ENCODE data around the gene CREBBP. TPM values are rescaled to one million over a fixed set of nuclear protein-coding genes. Genes with fewer than 3 reads are reported as not detected.

The CREBBP gene
- total RNA-seq, 2 experiments from 2014 or later, result 145 to 152 TPM

DNA sequence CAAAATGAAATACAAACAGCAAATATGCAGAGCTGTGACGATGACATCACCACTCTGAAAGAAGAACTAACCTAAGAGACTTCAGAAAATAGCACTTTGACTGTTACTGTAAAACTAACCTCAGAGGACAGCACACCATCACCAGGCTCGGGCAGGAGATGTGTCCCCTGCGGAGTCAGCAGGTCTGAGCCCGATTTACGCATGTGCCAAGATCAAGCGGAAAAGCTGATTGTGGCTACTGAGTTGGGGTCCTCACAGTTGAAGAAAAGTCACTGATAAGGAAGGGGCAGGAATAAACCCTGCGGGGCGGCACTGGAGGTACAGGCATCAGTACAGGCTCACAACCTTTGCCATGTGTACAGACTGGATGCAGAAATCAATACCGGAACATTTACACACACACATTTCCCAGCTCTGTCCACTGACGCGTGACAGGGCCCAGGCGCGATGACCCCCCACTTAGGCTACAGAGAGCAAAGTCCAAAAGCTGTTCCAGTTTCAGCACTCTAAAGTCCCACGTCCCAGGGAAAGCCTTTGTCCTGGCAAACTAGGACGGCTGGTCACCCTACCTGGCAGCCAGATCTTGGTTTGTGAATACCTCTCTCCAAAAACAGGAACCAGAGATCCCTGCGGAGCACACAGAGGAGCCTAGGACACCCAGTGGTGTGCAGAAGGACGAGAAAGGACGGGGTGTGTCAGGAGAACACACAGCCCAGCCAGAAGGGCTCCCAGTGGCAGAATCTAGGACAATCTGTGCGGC, 184.7 kb downstream of the CREBBP start:
- peaks cover under 1% of the 10 kb centered on the region for H3K4me1 Mint-ChIP-seq (ENCODE audit: low read depth)
- ATAC-seq (ENCODE audit: poor library complexity) (no peak), DNase-seq (no peak)
- peaks cover 19% of the 10 kb centered on the region for H3K4me1 ChIP-seq (ENCODE audit: insufficient read depth, low read length)
- H3K36me3 ChIP-seq (ENCODE audit: insufficient read depth, low read length), result peaks cover 7% of the 10 kb centered on the region
- CTCF ChIA-PET, result no interaction called here
- H3K27ac Mint-ChIP-seq, result no peak overlapping the region
- POLR2A ChIA-PET, result no interaction called here
- no peaks in the 10 kb centered on the region for H3K9me3 Mint-ChIP-seq
- H3K4me3 Mint-ChIP-seq, result no peak overlapping the region
- H3K27ac ChIP-seq (ENCODE audit: low read depth in 1 of 2, low read length in 2 of 2), result no peak overlapping the region
- no peaks in the 10 kb centered on the region for H3K9me3 ChIP-seq (ENCODE audit: control insufficient read depth in 1 of 2, insufficient read depth in 1 of 2, low read length in 2 of 2)
- TF ChIP-seq, protein P1, sequence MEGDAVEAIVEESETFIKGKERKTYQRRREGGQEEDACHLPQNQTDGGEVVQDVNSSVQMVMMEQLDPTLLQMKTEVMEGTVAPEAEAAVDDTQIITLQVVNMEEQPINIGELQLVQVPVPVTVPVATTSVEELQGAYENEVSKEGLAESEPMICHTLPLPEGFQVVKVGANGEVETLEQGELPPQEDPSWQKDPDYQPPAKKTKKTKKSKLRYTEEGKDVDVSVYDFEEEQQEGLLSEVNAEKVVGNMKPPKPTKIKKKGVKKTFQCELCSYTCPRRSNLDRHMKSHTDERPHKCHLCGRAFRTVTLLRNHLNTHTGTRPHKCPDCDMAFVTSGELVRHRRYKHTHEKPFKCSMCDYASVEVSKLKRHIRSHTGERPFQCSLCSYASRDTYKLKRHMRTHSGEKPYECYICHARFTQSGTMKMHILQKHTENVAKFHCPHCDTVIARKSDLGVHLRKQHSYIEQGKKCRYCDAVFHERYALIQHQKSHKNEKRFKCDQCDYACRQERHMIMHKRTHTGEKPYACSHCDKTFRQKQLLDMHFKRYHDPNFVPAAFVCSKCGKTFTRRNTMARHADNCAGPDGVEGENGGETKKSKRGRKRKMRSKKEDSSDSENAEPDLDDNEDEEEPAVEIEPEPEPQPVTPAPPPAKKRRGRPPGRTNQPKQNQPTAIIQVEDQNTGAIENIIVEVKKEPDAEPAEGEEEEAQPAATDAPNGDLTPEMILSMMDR (IDR thresholded peaks at IDR 0.05), result no peak
- no peaks in the 10 kb centered on the region for H3K27me3 ChIP-seq (ENCODE audit: control insufficient read depth in 1 of 2, insufficient read depth in 2 of 2, low read length in 2 of 2)
- intact Hi-C loops (cut with DNase I, micrococcal nuclease), result no loop called here
- H3K27me3 Mint-ChIP-seq, result no peaks in the 10 kb centered on the region
- peaks cover 5% of the 10 kb centered on the region for H3K36me3 Mint-ChIP-seq (ENCODE audit: low read depth)
- no peak overlapping the region for H3K4me3 ChIP-seq (ENCODE audit: low read length)

DNA sequence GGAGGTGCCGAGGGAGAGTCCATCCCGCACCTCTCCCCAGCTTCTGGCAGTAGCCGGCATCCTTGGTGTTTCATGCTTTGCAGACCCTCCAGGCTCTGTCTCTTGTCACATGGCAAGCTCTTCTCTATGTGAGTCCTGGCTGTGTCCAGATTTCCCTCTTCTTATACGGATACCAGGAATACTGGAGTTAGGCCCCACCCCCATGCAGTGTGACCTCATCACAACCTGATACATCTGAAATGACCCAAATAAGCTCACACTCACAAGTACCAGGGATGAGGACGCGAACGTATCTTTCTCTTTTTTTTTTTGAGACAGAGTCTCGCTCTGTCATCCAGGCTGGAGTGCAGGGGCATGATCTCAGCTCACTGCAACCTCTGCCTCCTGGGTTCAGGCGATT, 186.5 kb downstream of the CREBBP start:
- no peaks in the 10 kb centered on the region for H3K9me3 Mint-ChIP-seq
- Histone ChIP-seq H3K9me3 (ENCODE audit: control insufficient read depth in 1 of 2, insufficient read depth in 1 of 2, low read length in 2 of 2) (no peaks in the 10 kb centered on the region), H3K27me3 (ENCODE audit: control insufficient read depth in 1 of 2, insufficient read depth in 2 of 2, low read length in 2 of 2) (no peaks in the 10 kb centered on the region), H3K36me3 (ENCODE audit: insufficient read depth, low read length) (peaks cover 7% of the 10 kb centered on the region), H3K27ac (ENCODE audit: low read depth in 1 of 2, low read length in 2 of 2) (no peak overlapping the region), H3K4me1 (ENCODE audit: insufficient read depth, low read length) (peaks cover 18% of the 10 kb centered on the region), H3K4me3 (ENCODE audit: low read length) (no peak overlapping the region)
- H3K36me3 Mint-ChIP-seq (ENCODE audit: low read depth), result peaks cover 12% of the 10 kb centered on the region
- ATAC-seq (ENCODE audit: poor library complexity) (no peak), DNase-seq (no peak)
- H3K4me3 Mint-ChIP-seq, result no peak overlapping the region
- TF ChIP-seq, protein P1 (IDR thresholded peaks at IDR 0.05), result no peak
- ChIA-PET POLR2A (no interaction called here), CTCF (no interaction called here)
- no peak overlapping the region for H3K27ac Mint-ChIP-seq
- intact Hi-C loops (cut with DNase I, micrococcal nuclease), result loop anchor here in 1 of 2 experiments (5.0 kb wide), 1 partner anchor 1263 kb away; the partner anchor contains the start of gene SEC14L5
- no peaks in the 10 kb centered on the region for H3K27me3 Mint-ChIP-seq
- H3K4me1 Mint-ChIP-seq (ENCODE audit: low read depth), result peaks cover 7% of the 10 kb centered on the region

DNA sequence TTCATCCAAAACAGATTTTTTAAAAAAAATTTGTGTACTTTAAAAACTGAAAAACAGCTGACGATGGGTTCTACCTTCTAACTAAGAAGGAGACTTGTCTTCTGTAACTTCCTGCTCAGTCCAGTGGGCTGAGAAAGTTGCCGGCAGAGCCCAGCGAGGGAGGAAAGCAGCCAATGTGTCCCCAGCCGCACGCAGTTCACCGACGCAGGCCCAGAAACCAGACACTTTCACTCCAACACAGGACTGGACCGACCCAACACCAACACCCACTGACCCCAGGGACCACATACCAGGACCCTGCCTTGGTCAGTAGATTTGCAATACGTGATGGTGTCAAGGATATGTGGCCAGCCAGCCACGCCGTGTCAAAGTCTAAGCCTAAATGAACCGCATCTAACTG, 188.8 kb downstream of the CREBBP start:
- intact Hi-C loops (cut with DNase I, micrococcal nuclease), result loop anchor here (2.0 to 5.0 kb wide), 3 partner anchors 187 to 1266 kb away; partner anchors contain the start of gene SEC14L5 (in 1 of the 2)
- no peak overlapping the region for H3K4me3 Mint-ChIP-seq
- no peaks in the 10 kb centered on the region for H3K9me3 Mint-ChIP-seq
- no peaks in the 10 kb centered on the region for H3K27me3 ChIP-seq (ENCODE audit: control insufficient read depth in 1 of 2, insufficient read depth in 2 of 2, low read length in 2 of 2)
- POLR2A ChIA-PET, result no interaction called here
- TF ChIP-seq, protein P1 (IDR thresholded peaks at IDR 0.05), result no peak
- CTCF ChIA-PET, result interaction anchor here (1.8 kb wide), 1 partner anchor 562 kb away, joined by 3 read pairs; no protein-coding TSS in a partner anchor
- peaks cover 10% of the 10 kb centered on the region for H3K4me1 ChIP-seq (ENCODE audit: insufficient read depth, low read length)
- no peak overlapping the region for H3K27ac ChIP-seq (ENCODE audit: low read depth in 1 of 2, low read length in 2 of 2)
- peaks cover 27% of the 10 kb centered on the region for H3K36me3 Mint-ChIP-seq (ENCODE audit: low read depth)
- no peaks in the 10 kb centered on the region for H3K9me3 ChIP-seq (ENCODE audit: control insufficient read depth in 1 of 2, insufficient read depth in 1 of 2, low read length in 2 of 2)
- H3K27ac Mint-ChIP-seq, result no peak overlapping the region
- peaks cover 21% of the 10 kb centered on the region for H3K36me3 ChIP-seq (ENCODE audit: insufficient read depth, low read length)
- H3K4me3 ChIP-seq (ENCODE audit: low read length), result no peak overlapping the region
- H3K27me3 Mint-ChIP-seq, result no peaks in the 10 kb centered on the region
- peaks cover 7% of the 10 kb centered on the region for H3K4me1 Mint-ChIP-seq (ENCODE audit: low read depth)
- no peak for ATAC-seq (ENCODE audit: poor library complexity)
- DNase-seq, result no peak

Measured in CD4-positive, alpha-beta T cell (primary cell).